ENCODE results near the gene GRIK3.

The GRIK3 gene

GRCh38 chr1:36782085-36782484, 252.2 kb downstream of the GRIK3 start:
- TF ChIP-seq ZFX (IDR thresholded peaks at IDR 0.05) (no peak), CTCF (conservative IDR thresholded peaks at IDR 0.05) (no peak)
- no peak overlapping the region for H3K27ac ChIP-seq

- TF ChIP-seq ZFX (IDR thresholded peaks at IDR 0.05) (no peak), CTCF (conservative IDR thresholded peaks at IDR 0.05) (no peak)
- no peak overlapping the region for H3K27ac ChIP-seq
Observed at GRCh38 chr1:36781098-36781497, 253.2 kb downstream of the GRIK3 start.

DNA sequence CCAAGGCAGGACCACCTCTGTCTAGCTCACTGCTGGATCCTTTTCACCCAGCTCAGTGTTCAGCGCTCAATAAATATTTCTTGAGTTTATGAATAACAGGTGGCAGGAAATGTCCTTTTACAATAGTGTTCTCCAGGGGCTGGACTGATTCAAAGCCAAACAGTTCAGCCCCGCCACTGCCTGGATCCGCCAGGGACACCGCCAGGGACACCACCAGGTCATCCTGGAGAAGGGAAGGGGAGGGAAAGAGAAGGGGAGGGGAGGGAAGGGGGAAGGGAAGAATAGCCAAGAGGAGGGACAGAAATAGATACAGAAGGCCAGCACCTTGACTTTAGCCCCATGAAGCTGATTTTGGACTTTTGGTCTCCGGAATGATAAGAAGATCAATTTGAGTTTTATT, 255.6 kb downstream of the GRIK3 start:
- no peak overlapping the region for H3K27ac ChIP-seq
- TF ChIP-seq ZFX (IDR thresholded peaks at IDR 0.05), result no peak
- no peak for TF ChIP-seq CTCF (conservative IDR thresholded peaks at IDR 0.05)

DNA sequence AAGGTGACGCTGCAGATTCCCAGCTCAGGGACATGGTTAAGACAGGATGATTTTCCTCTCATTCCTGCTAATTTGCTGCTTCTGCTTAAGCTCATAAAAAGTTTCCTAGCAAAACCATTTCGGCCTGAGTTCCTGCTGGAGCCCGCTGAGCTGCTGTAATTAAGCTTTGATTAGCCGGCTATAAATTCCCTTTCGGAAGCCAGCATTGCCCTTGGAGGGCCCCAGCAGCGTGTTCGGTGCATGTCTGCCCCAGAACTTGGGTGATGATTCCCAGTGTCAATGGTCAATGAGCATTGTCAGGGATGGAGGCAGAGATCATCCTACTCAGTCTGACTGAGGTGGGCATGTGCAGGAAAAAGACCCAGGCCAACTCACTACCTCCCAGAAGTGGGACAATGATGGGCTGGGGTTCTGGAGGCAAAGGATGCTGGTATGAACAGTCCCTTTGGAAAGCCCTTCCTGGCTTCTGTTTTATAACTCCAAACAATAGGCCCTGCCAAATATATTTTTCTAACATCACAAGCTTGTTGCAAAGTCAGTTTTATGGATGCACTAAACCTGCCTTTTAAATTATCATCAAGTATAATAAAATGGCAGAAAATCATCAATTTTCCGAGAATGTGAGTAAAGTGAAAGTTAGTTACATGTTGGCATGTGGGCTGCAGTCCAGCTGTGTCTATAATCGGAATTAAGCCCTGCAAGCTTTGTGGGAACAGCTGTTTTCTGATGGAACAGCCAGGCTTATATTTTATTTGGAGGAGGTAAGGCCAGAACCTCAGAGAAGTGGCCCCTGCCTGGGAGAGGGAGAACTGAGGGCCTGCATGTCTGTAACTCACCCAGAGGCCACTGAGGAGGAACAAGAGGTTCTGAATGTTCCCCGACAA, 257.1 kb downstream of the GRIK3 start:
- no peak for TF ChIP-seq ZFX (IDR thresholded peaks at IDR 0.05)
- H3K27ac ChIP-seq, result no peak overlapping the region

DNA sequence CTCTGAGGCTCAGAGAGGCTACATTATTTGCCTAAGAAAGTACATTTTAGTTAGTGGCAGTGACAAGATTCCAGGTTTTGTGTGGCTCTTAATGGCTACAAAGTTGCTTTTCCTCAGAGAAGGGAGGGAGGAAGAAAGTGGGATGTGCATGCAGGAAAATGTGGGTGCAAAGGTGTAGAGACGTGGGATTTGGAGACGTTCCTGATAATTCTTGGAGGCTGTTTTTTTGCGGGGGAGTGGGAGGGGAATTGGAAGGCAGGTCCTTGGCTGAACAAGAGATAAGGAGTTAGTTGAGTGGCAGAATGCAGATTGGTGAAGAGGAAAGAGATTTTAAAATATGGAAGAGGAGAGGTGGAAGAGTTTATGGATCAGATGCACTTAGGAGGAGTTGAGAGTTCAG, 258.1 kb downstream of the GRIK3 start:
- TF ChIP-seq ZFX (IDR thresholded peaks at IDR 0.05), result no peak
- no peak for TF ChIP-seq CTCF (conservative IDR thresholded peaks at IDR 0.05)
- no peak overlapping the region for H3K27ac ChIP-seq

DNA sequence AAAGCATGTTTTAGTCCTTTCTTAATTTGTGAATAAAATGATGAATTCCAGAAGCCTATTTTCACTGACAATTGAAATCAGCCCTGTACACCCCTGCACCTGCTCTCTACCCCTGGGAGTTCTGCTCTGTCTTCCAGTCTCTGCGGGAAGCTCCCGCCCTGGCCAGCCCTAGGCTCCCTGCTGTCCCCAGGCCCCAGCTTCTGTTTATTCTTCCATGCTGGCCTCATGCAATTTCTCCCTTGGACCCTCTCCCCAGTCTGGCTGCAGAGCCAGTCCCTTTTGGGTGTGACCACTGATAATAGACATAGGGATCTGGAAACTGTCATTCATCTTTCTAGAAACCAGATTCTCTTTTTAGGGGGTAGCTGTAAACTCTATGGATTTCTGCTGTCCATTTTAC, 258.6 kb downstream of the GRIK3 start:
- H3K27ac ChIP-seq, result no peak overlapping the region

DNA sequence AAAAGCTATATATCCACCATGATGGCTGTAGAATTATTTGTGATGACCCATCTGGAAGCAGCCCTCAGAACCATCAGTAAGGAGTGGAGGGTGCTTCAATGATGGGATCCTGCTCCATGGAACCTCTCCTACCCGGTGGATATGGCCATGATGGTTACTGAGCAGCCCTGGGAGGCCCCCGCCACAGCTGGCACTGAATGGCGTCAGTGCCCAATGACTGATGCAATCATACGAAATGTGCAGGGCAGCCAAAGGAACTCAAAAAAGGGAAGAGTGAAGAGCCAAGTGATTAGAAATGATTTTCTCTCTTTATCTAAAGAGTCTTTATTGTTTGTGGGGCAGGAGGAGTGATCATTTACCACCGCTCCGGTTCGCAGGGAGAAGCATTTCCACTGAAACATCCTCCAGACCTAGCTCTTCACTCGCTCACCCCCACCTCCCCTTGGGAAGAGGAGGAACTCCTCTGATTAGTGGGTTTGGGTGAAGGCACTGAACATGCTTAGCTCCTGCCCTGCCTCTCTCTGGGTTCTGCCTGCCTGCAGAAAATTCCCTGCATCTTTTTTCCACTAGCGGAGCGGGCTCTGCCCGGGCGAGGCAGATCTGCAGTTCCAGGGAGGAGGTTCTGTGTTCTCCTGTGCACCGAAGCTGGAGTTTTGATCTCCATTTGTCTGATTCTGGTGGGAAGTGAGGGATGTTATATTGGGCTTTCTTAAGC, 260.3 kb downstream of the GRIK3 start:
- TF ChIP-seq ZFX (IDR thresholded peaks at IDR 0.05) (no peak), CTCF (conservative IDR thresholded peaks at IDR 0.05) (no peak)
- H3K27ac ChIP-seq, result no peak overlapping the region

More for the DNA sequence above, 258.6 kb downstream of the GRIK3 start:
- TF ChIP-seq CTCF (conservative IDR thresholded peaks at IDR 0.05), result no peak
- no peak for TF ChIP-seq ZFX (IDR thresholded peaks at IDR 0.05)
